GM19452 (cell line): ENCODE data around the gene TMEM184C.

Source experiments
- ATAC-seq: cut with Tn5 transposase; IDR thresholded peaks from one replicate; pipeline ENCODE4 v1.9.1; 2021; ENCODE audit not compliant: unreplicated experiment

The TMEM184C gene

DNA sequence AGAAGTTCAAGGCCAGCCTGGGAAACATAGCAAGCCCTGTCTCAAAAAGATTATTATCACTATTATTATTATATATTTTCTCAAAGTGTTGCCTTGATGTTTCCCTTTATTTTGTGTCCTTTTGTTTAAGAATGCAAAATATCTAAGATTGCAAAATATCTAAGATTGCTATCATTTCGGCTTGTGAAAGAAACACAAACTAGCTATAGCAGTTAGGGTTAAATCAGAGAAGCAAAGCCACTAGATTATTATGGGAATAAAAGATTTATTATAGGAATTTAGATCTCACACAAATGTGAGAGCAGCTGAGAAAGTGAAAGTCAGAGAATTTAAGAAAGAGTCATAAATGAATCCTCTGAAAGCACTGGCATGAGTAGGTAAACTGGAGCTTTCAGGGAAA, 18.0 kb upstream of the TMEM184C start:
- ATAC-seq: no peak

DNA sequence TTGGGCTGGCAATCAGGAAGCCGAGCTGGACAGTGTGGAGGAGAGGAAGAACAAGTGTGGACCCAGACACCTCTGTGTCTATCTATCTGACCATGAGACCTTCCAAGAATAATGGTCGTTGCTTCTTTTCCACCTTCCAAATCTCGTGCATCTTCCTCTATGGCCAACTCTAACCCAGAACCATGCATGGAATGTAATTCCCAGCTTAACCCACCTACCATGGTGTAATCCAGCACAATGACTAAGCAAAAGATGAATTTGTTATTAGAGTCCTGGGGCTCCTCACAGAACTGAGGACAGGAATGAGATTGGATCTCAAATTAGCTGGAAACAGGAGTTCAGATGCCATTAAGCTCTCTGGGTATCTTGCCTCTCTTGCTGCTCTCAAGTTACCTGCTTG, 17.4 kb upstream of the TMEM184C start:
- no peak for ATAC-seq

DNA sequence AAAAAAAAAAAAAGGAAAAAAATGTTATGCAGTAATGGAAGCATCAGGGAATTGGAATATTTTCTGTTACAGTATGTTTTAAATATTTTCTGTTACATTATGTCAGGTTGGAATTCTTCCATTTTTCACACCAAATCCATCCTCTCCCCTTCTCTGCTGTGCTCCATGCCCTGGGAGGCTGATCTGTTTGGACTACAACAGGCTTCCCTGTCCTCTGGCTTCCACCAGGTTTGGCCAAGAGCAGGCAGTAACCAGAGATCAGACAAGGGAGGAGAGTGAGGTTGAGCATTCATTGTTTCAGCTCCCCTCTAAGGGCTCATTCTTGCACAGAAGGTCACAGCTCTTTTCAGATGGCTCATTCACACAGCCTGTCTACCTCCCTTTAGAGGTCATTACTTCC, 11.7 kb upstream of the TMEM184C start:
- ATAC-seq: no peak

DNA sequence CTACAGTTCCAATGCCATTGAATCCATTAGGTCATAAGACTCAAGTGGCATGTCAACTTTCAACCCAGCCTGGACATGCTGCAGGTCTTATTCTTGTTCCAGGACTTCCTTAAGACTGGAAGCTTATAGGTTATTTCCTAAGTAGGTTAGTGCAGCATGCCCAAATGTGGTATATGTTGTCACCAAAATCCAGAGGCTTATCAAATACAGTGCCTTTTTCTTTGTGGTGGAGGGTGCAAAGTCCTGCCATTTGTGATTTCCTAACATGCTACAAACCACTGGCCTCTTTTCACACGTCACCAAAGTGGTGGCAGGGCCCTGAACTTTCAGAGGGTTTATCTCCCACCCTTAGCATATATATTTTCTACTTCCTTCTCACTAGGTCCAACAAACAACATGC, 9.7 kb upstream of the TMEM184C start:
- ATAC-seq: no peak

DNA sequence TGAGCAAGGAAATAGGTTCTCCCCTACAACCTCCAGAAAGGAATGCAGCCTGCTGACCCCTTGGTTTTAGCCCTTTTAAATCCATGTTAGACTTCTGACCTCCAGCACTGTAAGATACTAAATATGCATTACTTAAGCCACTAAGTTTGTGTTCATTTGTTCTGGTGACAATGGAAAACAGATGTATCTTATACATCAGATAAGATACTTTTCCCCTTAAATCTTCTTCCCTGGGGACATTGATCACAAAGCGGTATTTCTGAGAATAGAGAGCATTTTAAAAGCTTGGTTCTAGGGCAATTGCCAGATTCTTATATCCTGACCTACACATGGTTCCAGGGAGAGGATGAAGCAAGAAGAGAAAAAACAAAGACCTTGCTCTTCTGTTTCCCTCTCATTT, 6.5 kb upstream of the TMEM184C start:
- ATAC-seq: no peak

DNA sequence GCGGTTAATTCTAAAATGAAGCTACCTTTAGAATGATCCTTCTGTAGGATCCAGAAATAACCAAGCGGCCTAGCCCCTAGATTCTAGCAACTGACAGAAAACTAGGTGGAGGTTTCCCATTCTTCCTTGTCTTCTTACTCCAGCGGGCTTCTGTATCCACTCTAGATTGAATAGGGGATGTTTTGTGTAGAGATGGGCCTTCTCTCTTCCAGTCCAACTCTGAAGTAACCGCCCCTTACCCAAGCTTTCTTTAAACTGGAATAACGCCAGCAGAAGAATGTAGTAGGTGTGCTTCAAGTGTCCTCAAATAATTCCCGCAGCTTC, 386 bp upstream of the TMEM184C start:
- peak; percentile 24 for ATAC-seq

DNA sequence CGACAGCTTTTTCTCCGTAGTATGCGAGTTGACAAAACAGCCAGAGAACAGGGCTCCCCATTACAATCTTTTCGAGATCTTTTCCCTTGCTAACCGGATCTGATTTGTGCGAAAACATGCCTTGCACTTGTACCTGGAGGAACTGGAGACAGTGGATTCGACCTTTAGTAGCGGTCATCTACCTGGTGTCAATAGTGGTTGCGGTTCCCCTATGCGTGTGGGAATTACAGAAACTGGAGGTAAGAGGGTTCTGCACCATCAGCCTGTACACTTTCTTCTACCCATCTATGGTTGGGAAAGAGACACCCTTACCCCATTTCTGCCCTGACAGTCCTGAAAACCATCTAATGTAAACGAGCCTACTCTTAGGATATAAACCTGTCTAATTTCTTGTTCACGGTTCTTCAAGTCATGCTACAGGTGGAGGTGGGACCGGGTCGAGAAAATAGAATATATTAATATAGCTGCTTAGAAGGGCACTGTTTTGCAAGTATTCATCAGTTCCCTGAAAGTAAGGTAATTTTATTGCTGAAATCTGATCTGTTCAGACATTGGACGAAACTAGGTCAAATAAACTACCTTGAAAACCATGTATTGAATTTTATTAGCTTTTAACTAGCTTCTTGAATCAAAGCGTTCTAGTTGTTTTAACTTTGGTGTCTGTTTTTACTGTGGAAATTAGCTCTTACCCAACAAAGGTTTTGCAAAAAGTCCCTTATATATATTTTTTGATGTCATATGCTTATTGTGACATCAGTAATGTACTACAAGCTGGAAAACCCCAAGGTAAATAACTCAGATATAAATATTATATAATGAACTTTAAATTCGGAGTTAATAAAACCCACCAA, 869 bp downstream of the TMEM184C start:
- ATAC-seq: peak; percentile 11

DNA sequence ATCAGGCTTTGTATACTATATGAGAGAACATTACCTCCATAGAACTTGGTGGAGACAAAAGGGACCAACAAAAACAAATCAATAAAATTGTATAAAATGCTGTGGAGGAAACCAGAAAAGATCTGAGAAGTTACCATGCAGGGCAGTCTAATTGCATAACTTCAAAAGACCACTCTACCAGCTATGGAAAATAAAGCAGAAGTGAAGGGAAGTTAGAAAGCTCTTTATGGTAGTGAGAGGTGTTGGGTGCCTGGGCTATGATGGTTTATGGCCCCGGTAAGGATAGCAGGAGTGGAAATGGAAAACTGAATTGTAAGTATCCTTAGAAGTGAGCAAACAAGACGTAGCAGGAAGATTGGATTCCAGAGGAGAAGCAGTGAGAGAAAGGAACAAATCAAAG, 3.1 kb downstream of the TMEM184C start:
- no peak for ATAC-seq

DNA sequence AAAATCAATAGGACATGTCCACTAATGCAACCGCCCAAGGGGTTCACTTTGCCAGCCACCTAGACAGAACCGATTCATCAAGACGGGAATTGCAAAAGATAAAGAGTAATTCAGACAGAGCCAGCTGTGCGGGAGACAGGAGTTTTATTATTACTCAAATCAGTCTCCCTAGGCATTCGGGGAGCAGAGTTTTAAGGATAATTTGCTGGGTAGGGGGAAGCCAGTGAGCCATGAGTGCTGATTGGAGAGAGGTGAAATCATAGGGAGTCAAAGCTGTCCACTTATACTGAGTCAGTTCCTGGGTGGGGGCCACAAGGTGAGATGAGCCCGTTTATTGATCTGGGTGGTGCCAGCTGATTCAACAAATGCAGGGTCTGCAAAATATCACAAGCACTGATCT, 8.5 kb downstream of the TMEM184C start:
- no peak for ATAC-seq

DNA sequence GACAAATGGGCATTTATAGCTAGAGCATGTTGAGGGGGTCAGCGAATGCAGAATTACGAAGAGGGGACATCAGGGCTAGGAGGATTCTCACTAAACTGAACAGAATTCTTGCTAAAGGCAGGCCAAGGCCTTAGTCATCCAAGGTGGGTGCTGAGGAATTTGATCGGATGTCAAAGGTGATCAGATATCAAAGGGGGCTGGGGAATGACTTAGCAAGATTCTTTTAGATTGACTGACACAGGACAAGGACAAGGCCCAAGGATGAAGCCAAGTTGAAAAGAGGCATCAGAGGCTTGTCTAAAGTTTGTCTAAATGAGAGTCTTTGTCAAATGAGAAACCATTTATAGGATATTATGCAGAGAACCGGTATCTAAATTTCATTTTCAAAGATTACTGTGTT, 9.7 kb downstream of the TMEM184C start:
- ATAC-seq: no peak

DNA sequence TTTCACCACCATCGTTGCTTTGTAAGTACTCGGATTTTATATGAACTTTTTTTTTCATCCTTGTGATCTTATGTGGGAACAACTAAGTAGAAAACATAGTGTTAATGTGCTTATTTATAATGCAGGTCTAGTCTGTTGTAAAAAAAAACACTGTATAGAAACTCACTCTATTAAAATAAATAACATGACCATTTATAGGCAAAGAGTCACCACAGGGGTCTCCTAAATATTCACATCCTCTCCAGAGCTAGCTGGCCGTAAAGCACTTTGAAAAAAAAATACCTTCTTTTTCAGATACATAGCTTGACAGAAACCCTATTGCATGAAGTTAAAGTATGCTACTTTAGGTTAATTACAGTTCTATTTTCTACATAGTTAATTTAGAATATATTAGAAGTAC, 11.2 kb downstream of the TMEM184C start:
- no peak for ATAC-seq

DNA sequence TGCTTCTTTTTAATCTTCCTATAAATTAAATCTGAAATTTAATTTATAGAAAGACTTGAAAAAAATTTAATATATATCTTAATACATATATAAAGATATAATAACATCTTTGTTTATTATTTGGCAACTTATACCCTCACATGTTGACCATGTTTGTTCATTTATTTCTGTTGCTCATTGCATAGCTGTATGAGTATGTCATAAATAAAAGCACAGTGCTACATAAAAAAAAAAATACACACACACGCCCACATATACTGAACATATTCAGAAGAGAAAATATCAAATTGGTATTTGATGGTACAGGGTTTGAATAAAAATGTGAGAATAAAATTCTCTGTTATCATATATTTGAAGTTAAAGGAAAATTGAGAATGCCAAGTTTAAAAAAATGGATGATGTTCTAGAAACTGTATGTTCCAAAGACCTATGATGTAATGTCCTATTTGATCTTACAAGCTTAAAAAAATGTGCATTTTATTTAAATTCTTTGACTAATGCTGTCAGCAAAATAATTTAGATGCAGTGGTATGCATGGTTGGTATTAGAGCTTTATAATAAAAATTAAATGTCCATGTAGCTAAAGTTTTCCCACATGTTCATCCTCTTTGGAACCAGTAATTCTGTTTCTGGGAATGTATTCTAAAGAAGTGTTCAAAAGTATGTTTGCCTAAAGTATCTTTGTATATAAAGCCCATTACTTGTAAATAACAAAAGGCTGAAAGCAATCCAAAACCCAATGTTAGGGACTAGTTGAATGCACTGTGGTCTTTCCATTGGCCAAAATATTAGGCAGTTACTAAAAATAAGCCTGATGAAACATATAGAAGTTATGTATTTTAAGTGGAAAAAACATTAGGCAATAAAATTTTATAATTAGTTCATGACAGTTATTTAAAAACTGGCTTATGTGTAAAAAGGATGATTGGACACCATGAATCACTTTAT, 12.9 kb downstream of the TMEM184C start:
- ATAC-seq: no peak

DNA sequence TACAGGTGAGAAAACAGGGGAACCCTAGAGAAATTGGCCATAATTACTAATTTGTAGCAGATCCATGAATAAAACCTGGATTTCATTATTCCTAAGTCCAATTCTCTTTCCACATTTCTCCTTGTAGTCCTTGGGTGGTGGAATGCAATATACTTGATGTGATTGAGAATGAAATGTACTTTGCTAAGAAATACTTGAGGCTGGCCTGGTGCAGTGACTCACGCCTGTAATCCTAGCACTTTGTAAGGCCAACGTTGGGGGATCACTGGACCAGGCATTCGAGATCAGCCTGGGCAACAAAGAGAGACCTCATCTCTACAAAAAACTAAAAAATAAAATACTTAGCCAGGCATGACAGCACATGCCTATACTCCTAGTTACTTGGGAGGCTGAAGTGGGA, 15.9 kb downstream of the TMEM184C start:
- no peak for ATAC-seq

DNA sequence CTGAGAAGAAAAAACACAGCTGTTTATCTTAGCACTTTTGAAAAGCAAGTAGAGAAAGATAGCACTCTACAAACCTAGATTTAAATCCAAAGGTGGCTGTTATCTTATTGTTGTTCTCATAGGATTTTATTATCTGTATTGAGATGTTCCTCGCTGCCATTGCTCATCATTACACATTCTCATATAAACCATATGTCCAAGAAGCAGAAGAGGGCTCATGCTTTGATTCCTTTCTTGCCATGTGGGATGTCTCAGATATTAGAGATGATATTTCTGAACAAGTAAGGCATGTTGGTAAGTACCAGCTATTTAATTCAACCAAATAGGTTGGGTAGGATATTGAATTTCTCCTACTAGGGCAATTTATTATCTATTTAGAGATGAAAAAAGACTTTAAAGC, 16.4 kb downstream of the TMEM184C start:
- no peak for ATAC-seq

DNA sequence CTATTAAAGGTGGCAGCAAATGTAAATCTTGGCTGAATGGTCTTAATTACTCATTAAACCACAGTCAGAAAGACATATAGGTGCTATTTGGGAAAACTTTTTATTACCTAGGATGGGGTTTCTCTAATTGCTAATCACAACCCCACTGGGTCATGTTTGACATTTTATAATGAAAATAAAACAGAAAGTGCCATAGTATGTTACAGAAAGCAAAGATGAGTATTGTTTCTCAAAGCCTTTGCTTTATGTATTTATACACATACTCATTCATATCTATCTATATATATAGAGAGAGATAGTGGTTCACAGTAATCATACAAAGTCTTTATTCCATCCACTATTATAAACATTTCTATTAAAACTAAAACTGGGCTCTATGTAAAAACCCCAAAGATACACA, 18.2 kb downstream of the TMEM184C start:
- no peak for ATAC-seq

DNA sequence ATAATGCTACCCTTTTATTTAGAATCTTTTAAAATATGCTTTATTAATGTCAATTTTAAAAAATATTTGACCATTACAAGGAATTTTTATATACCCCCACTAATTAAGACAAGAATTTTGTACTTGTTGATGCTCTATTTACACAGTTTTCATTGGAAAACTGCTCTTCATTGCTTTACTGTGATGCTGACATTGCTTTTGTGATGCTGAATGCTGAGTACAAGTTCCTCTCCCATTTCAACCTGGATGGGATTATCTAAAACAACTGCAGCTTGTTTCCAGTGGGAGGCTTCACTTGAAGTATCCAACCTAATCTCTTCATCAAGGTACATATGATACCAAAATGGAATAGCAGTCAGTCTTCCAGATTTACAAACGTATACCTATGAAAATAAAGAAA, 21.2 kb downstream of the TMEM184C start:
- ATAC-seq: no peak

DNA sequence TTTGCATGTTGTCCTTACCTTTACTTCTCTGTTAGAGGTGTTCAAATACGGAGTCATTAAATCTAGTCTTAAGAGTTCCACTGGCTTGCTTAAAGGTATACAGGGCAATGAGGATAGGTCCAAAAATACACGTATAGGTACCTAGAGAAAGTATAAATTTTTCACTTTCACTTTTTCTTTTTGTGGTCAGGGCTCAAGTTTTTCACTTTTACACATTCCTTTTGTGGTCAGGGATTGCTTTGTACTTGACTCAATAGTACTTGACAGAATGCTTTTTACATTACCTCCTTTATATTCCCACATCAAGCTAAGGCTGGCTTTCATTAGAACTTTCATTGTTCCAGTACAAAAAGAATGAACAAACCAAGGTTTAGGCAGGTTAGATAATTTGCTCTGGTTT, 21.7 kb downstream of the TMEM184C start:
- no peak for ATAC-seq

DNA sequence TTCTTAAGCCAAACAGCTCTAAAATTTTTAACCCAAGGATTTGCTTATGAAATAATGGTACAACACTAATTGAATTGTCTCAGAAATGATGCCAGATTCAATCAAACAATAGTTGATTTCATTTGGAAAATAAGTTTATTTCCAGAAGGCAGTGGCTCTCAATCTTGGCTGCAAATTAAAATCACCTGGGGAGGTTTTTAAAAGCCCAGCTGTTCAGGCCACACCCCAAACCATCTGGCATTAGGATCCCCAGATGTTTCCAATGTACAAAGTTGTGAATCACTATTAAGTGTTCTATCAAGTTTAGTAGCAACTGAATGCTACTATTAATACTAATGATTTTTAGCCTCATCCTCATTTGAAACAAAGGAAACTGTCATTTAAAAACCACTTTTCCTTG, 22.2 kb downstream of the TMEM184C start:
- no peak for ATAC-seq

DNA sequence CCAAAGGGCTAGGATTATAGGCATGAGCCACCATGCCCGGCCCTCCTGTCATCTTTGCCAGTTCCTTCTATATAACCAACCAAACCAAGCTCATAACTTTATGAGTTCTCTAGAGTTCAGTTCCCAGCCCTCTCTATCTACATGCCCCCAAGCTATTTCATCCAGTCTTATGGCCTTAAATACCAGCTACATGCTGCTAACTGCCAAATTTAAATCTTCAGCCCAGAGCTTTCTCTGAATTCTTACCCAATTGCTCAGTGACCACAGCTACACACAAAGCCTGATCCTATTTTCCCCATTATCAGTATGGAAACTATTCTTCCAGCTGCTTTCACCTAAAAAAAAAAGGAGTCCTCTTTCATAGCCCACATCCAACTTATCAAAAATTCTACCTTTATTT, 23.1 kb downstream of the TMEM184C start:
- ATAC-seq: no peak

DNA sequence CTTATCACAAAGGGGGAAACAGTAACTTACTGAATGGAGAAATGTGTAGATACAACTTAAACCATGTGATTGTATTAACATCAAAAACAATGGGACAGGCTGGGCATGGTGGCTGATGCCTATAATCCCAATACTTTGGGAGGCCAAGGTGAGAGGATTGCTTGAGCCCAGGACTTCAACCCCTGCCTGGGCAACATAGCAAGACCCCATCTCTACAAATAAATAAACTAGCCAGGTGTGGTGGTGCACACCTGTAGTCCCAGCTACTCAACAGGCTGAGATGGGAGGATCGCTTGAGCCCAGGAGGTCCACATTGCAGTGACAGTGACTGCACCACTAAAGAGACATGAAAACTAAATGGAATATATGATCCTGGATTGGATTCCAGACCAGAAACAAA, 26.4 kb downstream of the TMEM184C start:
- ATAC-seq: no peak

DNA sequence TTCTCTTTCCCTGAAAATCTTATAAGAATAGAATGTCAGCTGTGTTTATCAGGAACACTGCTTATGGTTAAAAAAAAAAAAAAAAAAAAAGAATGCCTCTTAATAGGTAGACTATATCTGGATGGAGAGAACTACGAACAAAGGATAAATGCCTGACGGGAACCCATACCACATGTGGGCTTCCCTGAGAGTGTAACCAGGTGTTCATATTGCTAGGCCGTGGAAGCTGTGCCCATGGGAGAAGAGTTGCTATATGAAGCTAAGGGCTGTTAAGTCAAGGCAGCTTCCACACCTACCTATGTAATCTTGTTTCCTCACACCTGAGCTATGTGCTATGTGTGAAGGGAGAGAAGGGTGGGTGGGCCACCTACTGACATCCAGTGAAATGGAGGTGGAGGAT, 27.3 kb downstream of the TMEM184C start:
- ATAC-seq: no peak

DNA sequence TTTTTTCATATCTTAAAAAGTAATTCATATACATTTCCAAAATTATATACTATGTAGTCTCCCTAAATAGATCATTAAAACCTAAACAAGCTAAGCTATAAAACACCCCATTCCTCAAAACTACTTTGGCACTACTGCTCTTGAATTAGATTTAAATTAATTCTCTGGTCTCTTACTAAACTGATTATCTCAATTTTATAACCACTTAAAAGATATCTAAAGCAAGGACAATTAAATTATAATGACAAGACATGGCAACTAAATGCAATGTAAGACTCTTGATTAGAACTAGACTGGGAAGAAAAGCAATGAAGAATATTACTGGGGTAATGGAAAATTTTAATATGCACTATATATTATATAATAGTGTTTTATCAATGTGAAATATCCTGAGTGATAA, 27.9 kb downstream of the TMEM184C start:
- ATAC-seq: no peak
